HepG2 (cell line): ENCODE results near the gene MPIG6B. TPM values are rescaled to one million over a fixed set of nuclear protein-coding genes. Genes with fewer than 3 reads are reported as not detected.

Experiments used
- ATAD3A ChIP-seq: sonication (generic); formaldehyde crosslinking; IDR thresholded peaks from 2 replicates; pipeline ENCODE4 v1.4.0; 2020; ENCODE audit warnings: missing genetic modification reagents
- ATF1 ChIP-seq: IDR thresholded peaks from 2 replicates; pipeline ENCODE4 v1.6.1; 2016; ENCODE audit warnings: mild to moderate bottlenecking, control low read depth
- BORCS8-MEF2B ChIP-seq: sonication (generic); formaldehyde crosslinking; IDR thresholded peaks from 2 replicates; pipeline ENCODE4 v1.8.0; 2022; ENCODE audit warnings: mild to moderate bottlenecking, missing genetic modification reagents
- CCDC6 ChIP-seq: sonication (generic); formaldehyde crosslinking; IDR thresholded peaks from 2 replicates; pipeline ENCODE4 v1.8.1; 2022; ENCODE audit warnings: mild to moderate bottlenecking, missing genetic modification reagents, moderate library complexity
- DMTF1 ChIP-seq: sonication (generic); formaldehyde crosslinking; IDR thresholded peaks from 2 replicates; pipeline ENCODE4 v1.4.0; 2020; ENCODE audit warnings: mild to moderate bottlenecking, missing genetic modification reagents
- E2F1 ChIP-seq: sonication (generic); formaldehyde crosslinking; IDR thresholded peaks from 2 replicates; pipeline ENCODE4 v1.5.0; 2020; ENCODE audit warnings: missing genetic modification reagents
- ESRRA ChIP-seq: sonication (generic); formaldehyde crosslinking; IDR thresholded peaks from 2 replicates; pipeline ENCODE4 v1.5.1; 2020; ENCODE audit warnings: mild to moderate bottlenecking, low read depth, missing genetic modification reagents
- HDAC2 ChIP-seq: sonication (generic); formaldehyde crosslinking; IDR thresholded peaks from 2 replicates; pipeline ENCODE4 v1.4.0; 2020; ENCODE audit warnings: missing genetic modification reagents
- HIC2 ChIP-seq: sonication (generic); formaldehyde crosslinking; IDR thresholded peaks from 2 replicates; pipeline ENCODE4 v1.9.0; 2022; ENCODE audit warnings: low read depth, missing genetic modification reagents
- KAT7 ChIP-seq: IDR thresholded peaks from 2 replicates; pipeline ENCODE4 v1.6.1; 2018; ENCODE audit warnings: borderline replicate concordance, missing compliant biosample characterization
- MIXL1 ChIP-seq: IDR thresholded peaks from 2 replicates; pipeline ENCODE4 v1.6.1; 2016
- PPARG ChIP-seq: conservative IDR thresholded peaks from 2 replicates; pipeline ENCODE4 v1.6.1; 2016; ENCODE audit warnings: missing biosample characterization, missing genetic modification reagents
- PTBP1 ChIP-seq: fragments of 200-400 bp; formaldehyde crosslinking; IDR thresholded peaks from 2 replicates; pipeline ENCODE4 v1.6.1; 2018; ENCODE audit warnings: low read length, low read depth; ENCODE audit not compliant: poor library complexity, severe bottlenecking
- RCOR2 ChIP-seq: IDR thresholded peaks from 2 replicates; pipeline ENCODE4 v1.6.1; 2016; ENCODE audit warnings: missing biosample characterization, missing genetic modification reagents
- RFXANK ChIP-seq: IDR thresholded peaks from 2 replicates; pipeline ENCODE4 v1.6.1; 2016
- RNF219 ChIP-seq: sonication (generic); formaldehyde crosslinking; IDR thresholded peaks from 2 replicates; pipeline ENCODE4 v1.5.0; 2020; ENCODE audit warnings: mild to moderate bottlenecking, missing genetic modification reagents
- TRIM24 ChIP-seq: sonication (generic); formaldehyde crosslinking; IDR thresholded peaks from 2 replicates; pipeline ENCODE4 v1.8.0; 2022; ENCODE audit warnings: mild to moderate bottlenecking, missing genetic modification reagents
- ZKSCAN5 ChIP-seq: sonication (generic); formaldehyde crosslinking; IDR thresholded peaks from 2 replicates; pipeline ENCODE4 v1.5.1; 2020; ENCODE audit warnings: mild to moderate bottlenecking, missing genetic modification reagents
- ZNF24 ChIP-seq: fragments of 450-650 bp; IDR thresholded peaks from 2 replicates; pipeline ENCODE4 v1.6.1; 2017; ENCODE audit warnings: antibody characterized with exemption, mild to moderate bottlenecking
- ZNF367 ChIP-seq: sonication (generic); formaldehyde crosslinking; IDR thresholded peaks from 2 replicates; pipeline ENCODE4 v1.4.0; 2020; ENCODE audit warnings: missing genetic modification reagents, borderline replicate concordance
- ZNF44 ChIP-seq: sonication (generic); formaldehyde crosslinking; IDR thresholded peaks from 2 replicates; pipeline ENCODE4 v1.5.1; 2020; ENCODE audit warnings: mild to moderate bottlenecking, missing genetic modification reagents
- ZNF83 ChIP-seq: sonication (generic); formaldehyde crosslinking; IDR thresholded peaks from 2 replicates; pipeline ENCODE4 v1.4.0; 2020; ENCODE audit warnings: missing genetic modification reagents, mild to moderate bottlenecking, borderline replicate concordance
- ZNF839 ChIP-seq: sonication (generic); formaldehyde crosslinking; IDR thresholded peaks from 2 replicates; pipeline ENCODE4 v1.4.0; 2020; ENCODE audit warnings: missing genetic modification reagents, mild to moderate bottlenecking, borderline replicate concordance
- polyA plus RNA-seq, 8 experiments: library from polyadenylated mRNA; depleted of rRNA in 3 of 8; stranded (reverse) in 7 of 8; unstranded in 1 of 8; fragments of >200 nt; fragmentation: Illumina TruSeq in 4 of 8; extraction: Trizol in 4 of 8; gene quantifications; 2 replicates each; pipeline versions ENCODE4 v1.2.1 to v1.2.3, GENCODE V29; 2011 to 2016; ENCODE audit warnings: low read depth in 4 of 8, missing spikeins in 1 of 8, mixed read lengths in 1 of 8; ENCODE audit not compliant: insufficient read depth in 1 of 8
- total RNA-seq, 5 experiments: library from RNA; depleted of rRNA; stranded (reverse); fragments of >200 nt; fragmentation: Illumina TruSeq; extraction: Trizol; gene quantifications; 2 replicates each; pipeline ENCODE4 v1.2.3, GENCODE V29; 2016; ENCODE audit warnings: low read depth in 1 of 5

Gene MPIG6B
- total and polyA plus RNA-seq, 2 of the 13 experiments (the other 11 are each of a cell fraction or from before 2014, with no cell fraction given) = not detected

GRCh38 chr6:31702819-31703716 lies 20.1 kb upstream of the MPIG6B start, which contains the start of gene ABHD16A (continued):
- TF ChIP-seq ZNF44 (CRISPR knock-in tag) (no peak), HDAC2 (CRISPR knock-in tag) (peak; percentile 83), E2F1 (CRISPR knock-in tag) (peak; percentile 19; the same call in 1 of the 2 replicates), DMTF1 (CRISPR knock-in tag) (no peak), PTBP1 (no peak), ZNF839 (CRISPR knock-in tag) (no peak), ZNF83 (CRISPR knock-in tag) (no peak; the same call in 1 of the 2 replicates), CCDC6 (CRISPR knock-in tag) (peak; percentile 84; the same call in 1 of the 2 replicates), PPARG (CRISPR knock-in tag) (peak; percentile 65; the same call in 1 of the 2 replicates), RNF219 (CRISPR knock-in tag) (peak; percentile 72; the same call in 1 of the 2 replicates), ATAD3A (CRISPR knock-in tag) (no peak), ZNF367 (CRISPR knock-in tag) (no peak), MIXL1 (CRISPR knock-in tag) (peak; percentile 66), BORCS8-MEF2B (CRISPR knock-in tag) (peak; percentile 88), ZKSCAN5 (CRISPR knock-in tag) (no peak), TRIM24 (CRISPR knock-in tag) (no peak), ESRRA (CRISPR knock-in tag) (no peak; the same call in 1 of the 2 replicates), RFXANK (CRISPR knock-in tag) (peak; percentile 83; the same call in 1 of the 2 replicates), KAT7 (CRISPR knock-in tag) (peak; percentile 94), ZNF24 (0 out of 2 replicates have a peak, but pooled peaks have one; percentile 13), ATF1 (CRISPR knock-in tag) (peak; percentile 87), HIC2 (CRISPR knock-in tag) (no peak), RCOR2 (CRISPR knock-in tag) (no peak; the same call in 1 of the 2 replicates)
